GM19438 (cell line): ENCODE results near the gene MAGEF1.
"Not testable (repeated sequence)": the region's sequence is repeated elsewhere in the genome, so short reads cannot be mapped to it uniquely, and the experiment has no call there.

Experiments
- ATAC-seq: cut with Tn5 transposase; IDR thresholded peaks from one replicate; pipeline ENCODE4 v1.9.1; 2021; ENCODE audit warnings: low read depth; ENCODE audit not compliant: unreplicated experiment

MAGEF1 gene

GRCh38 chr3:184743248-184743647 lies 31.4 kb upstream of the MAGEF1 start:
- ATAC-seq: no peak

GRCh38 chr3:184742676-184743135 lies 30.8 kb upstream of the MAGEF1 start:
- no peak for ATAC-seq

- ATAC-seq: no peak
These were observed 30.2 kb upstream of the MAGEF1 start for GRCh38 chr3:184741798-184742675.

GRCh38 chr3:184741259-184741556 lies 29.3 kb upstream of the MAGEF1 start:
- ATAC-seq: no peak

DNA sequence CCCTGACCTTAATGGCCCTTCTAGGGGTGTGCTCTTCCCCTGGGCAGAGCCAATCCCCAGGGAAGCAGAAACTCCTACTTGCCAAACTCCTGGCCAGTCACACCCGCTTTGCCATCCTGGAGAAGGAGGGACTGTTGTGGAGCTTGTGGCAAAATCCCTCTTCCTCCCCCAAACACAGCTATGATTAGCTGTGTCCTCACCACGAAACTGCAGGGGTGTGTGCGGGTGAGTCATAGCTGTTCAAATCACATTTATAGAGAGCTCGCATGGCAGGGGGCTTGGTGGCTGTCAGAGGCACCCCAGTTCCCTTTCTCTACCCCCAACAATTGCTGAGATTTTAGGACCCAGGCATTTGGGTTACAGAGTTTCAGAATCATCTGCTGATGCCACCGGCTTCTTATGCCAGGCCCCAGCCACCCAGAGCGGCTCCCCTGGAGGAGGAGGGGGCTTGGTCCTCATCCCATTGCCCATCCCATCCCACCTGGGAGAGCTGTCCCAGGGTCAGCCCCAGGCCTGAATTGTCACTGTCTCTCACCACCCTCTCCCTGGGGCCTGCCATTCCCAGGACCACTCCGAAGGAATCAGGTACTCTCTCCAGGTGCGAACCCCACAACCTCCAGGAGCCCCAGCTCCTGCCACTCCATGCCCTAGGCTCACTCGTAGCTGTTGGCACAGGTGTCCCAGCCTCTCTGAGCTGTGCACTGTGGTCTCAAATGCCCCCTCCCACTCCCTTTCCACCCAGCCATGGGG lies 28.8 kb upstream of the MAGEF1 start:
- no peak for ATAC-seq

DNA sequence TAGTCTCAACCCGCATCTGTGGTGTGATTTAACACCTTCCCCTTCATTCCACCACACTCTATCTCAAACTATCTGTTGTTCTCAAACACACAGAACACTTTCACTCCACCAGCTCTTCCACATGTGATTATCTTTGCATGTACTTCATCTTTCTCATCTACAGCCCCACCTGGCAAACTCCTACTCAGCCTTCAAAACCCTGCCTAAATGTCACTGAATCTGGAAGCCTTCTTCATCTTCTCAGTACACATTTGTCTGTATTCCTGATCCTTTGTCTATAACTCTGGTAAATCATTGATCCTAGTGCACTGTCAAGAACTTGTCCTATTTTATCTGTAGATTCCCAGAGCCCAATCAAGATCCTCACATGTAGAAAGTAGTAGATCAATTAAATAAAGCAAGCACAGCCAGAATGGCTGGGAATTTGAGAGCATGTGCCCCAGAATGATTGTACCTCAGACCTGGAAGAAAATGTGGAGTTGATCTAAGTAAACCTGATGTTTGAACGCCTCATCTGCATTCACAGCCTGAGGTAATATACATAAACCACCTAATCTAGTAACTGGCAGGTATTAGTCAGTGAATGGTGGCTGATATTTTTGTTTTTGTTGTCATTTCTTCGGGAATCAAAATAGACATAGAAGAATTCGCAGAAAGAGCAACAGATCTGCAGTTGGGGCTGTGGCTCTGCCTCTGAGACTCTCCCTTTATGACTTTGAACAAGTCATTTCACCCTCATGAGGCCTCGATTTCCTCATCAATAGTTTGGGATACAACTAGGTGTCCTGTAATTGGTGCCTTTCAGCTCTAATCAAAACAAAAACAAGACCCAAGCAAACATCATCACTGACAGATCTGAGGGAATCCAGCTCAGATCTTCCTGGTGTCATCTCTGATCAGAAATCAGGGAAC lies 28.0 kb upstream of the MAGEF1 start:
- ATAC-seq: no peak

DNA sequence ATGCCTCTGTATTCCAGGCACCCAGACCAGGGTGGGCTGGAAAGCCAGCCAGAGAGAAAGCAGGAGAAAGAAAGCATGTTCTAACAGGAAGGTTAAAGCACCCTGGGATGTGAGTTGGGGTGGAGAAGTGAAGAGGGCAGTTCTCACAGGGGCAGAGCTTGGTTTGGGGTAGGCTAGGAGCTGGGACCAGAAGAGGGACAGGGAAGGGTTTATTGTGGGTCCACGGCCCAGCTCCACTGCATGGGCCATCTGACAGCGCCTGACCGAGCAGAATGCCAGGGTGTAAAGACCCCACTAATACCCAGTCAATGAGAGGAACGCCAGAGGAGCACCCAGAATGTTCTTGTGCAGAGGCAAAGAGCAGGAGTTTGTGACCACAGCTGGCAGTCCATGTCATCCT lies 27.1 kb upstream of the MAGEF1 start:
- ATAC-seq: no peak

- no peak for ATAC-seq
These were observed 26.6 kb upstream of the MAGEF1 start for GRCh38 chr3:184738506-184738890.

DNA sequence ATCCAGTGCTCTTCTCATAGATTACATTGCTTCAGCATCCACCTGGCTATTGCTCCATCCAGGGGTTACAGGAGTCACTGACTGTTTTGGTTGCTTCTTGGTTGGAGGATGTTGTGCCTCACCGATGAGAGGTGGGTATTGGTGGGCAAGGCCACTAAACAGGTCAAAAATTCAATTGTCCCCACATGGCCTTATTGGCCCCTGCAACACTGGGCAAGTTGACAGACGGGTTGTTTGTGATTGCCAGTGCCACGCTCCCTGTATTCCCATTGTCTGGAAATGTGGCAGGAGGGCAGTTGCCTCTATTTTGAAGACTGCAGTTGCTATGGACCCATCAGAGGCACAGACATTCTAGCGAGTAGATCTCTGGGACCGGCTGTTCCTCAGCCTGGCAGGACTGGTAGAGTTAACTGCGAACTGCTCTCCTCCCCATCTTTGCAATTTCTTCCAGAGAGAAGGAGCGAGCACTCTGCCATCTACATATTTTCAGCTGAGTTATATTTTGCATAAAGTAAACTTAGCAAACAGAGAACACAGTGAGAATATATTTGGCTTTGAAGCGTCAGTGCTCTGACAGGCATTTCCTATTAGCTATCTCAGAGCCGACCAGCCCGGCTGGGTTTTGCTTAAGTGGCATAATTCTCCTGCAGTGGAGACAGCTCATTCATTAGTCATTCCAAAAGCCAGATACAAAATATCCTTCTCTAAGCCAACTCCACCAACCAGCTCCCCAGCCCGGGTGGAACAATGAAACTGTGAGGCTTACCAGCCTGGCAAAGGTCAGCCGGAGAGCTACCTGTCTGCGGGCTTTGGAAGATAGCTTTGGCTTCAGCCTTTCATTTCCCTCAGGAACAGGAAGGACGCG lies 26.0 kb upstream of the MAGEF1 start:
- ATAC-seq: no peak

GRCh38 chr3:184737063-184737462 lies 25.2 kb upstream of the MAGEF1 start:
- ATAC-seq: no peak

GRCh38 chr3:184734903-184735701 lies 23.2 kb upstream of the MAGEF1 start:
- no peak for ATAC-seq

DNA sequence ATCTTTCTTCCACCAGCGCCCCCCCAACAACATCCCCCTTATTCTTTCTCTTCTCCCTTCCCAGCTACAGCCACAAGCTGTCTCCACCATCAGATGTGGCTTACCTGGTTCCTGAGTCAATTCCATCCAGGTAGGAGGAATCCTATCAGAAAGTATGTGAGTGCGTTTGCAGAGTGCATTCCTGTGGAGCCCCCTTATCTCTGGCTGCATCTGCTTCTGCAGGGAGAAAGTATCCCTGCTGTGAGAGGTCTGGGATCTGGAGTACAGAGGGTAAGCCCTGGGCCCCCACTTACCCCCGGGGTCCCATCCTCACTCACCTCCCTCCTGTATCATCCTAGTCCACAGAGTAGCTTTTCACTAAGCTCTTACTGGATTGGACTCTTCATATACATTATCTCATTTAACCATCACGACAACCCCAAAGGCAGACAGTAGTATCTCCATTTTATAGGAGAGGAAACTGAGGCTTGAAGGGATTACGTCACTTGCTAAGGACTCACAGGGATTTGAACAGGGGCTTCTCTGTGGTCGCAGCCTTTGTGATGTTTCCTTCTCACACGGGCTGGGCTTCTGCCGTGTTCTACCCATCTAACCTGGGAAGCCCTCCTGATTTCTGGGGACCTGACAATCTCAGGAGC lies 22.2 kb upstream of the MAGEF1 start:
- no peak for ATAC-seq

DNA sequence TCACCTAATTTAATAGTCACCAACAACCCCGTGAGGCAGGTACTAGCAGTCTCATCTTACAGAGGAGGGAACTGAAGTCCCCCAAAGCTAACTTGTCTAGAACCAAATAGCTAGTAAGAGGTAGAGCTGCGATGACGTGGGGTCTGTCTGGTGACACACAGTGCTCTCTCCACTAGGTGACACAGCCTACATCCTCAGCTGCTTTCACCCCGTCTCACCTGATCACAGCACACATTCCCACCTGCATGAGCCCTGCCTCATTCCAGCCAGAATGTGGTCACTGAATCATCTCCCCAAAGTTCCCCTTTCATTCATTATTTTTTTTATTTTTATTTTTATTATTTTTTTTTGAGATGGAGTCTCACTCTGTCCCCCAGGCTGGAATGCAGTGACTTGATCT lies 21.3 kb upstream of the MAGEF1 start:
- no peak for ATAC-seq

DNA sequence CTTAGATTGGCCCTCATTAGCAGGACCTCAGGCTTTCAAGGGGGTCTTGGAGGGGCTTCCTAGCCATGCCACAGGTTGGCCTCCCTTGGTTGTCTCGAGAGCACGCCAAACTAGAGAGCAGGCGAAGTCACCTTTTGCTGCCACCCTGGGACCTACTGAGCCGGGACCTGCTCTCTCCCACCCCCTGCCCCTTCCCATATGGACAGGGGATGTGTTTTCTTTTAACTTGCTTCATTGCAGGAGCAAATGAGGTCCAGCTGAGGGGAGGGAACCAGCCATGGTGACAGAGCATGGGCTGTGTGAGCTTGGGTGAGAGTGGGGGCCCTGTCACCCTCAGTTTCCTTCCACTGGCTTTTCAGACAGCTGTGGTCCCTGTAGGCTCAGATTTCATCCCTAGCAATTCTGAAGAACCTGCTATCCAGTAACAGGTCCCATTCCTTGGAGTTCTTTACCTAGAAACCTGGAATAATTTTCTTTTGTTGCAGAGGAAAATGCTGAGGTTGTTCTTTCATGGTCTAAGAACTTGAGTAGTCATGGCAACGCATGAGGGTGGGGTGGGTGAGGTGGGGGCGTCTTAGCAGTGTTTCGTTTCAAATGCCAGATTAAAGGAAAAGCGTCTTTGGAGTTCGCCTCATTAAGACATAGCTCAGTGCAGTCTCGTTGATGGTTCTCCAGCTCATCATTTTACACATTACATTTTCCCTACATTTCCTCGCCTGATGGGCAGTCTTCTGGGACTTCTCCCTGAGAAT lies 20.1 kb upstream of the MAGEF1 start:
- no peak for ATAC-seq

- ATAC-seq: no peak
These were observed 19.1 kb upstream of the MAGEF1 start for GRCh38 chr3:184730924-184731323.

DNA sequence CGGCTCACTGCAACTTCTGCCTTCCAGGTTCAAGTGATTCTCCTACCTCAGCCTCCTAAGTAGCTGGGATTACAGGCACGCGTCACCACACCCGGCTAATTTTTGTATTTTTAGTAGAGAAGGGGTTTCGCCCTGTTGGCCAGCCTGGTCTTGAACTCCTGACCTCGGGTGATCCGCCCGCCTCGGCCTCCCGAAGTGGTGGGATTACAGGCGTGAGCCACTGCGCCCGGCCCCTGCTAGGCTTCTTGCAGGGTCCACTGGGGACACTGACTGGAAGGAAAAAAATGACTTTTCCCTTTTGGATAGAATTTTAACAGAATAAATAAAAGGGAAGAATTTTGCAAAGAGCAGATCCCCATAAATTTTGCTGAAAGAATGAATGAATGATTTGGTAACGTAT lies 17.3 kb upstream of the MAGEF1 start:
- not testable (repeated sequence) for ATAC-seq

GRCh38 chr3:184728010-184728527 lies 16.2 kb upstream of the MAGEF1 start:
- no peak for ATAC-seq
